K562 (cell line): ENCODE results near the gene ZNF814. TPM values are rescaled to one million over a fixed set of nuclear protein-coding genes. Genes with fewer than 3 reads are reported as not detected.

Experiments
- ATF7 ChIP-seq: fragments of 450-650 bp; IDR thresholded peaks from 2 replicates; pipeline ENCODE4 v1.7.1; 2014; ENCODE audit warnings: mild to moderate bottlenecking, moderate library complexity
- BCOR ChIP-seq: fragments of 450-650 bp; IDR thresholded peaks from 2 replicates; pipeline ENCODE4 v1.6.1; 2016
- BDP1 ChIP-seq: IDR thresholded peaks from 3 replicates; pipeline ENCODE4 v1.6.1; 2011; ENCODE audit not compliant: insufficient read length, insufficient read depth
- CHD2 ChIP-seq: IDR thresholded peaks from 2 replicates; pipeline ENCODE4 v1.6.1; 2011; ENCODE audit warnings: low read depth, low read length
- GTF2F1 ChIP-seq: IDR thresholded peaks from 2 replicates; pipeline ENCODE4 v1.6.1; 2011; ENCODE audit warnings: low read depth, low read length, improper control_type of control experiment
- HMBOX1 ChIP-seq: sonication (generic); IDR thresholded peaks from 2 replicates; pipeline ENCODE4 v1.6.1; 2016
- KHSRP ChIP-seq: fragments of 450-650 bp; IDR thresholded peaks from 2 replicates; pipeline ENCODE4 v1.6.1; 2017
- KLF10 ChIP-seq: fragments of 250-450 bp; sonication (Bioruptor Pico); IDR thresholded peaks from 2 replicates; pipeline ENCODE4 v1.6.1; 2021; ENCODE audit warnings: matching md5 sums
- KLF16 ChIP-seq: IDR thresholded peaks from 2 replicates; pipeline ENCODE4 v1.6.1; 2016; ENCODE audit warnings: antibody characterized with exemption
- MYC ChIP-seq, 2 experiments: fragments of 250-450 bp in 1 of 2; sonication (Bioruptor Pico) in 1 of 2; IDR thresholded peaks; 2 replicates each; pipeline versions ENCODE4 v1.5.1 to v1.6.1; 2012 to 2021; ENCODE audit warnings: low read depth in 2 of 2, borderline replicate concordance in 1 of 2, improper control_type of control experiment in 1 of 2, low read length in 1 of 2, mild to moderate bottlenecking in 1 of 2, moderate library complexity in 1 of 2
- NCOA4 ChIP-seq: fragments of 450-650 bp; IDR thresholded peaks from 2 replicates; pipeline ENCODE4 v1.6.1; 2018; ENCODE audit warnings: mild to moderate bottlenecking; ENCODE audit not compliant: partially characterized antibody
- NFIC ChIP-seq: fragments of 450-650 bp; IDR thresholded peaks from 2 replicates; pipeline ENCODE4 v1.6.1; 2017; ENCODE audit warnings: mild to moderate bottlenecking, inconsistent platforms
- SP2 ChIP-seq: IDR thresholded peaks from 2 replicates; pipeline ENCODE4 v1.6.1; 2011; ENCODE audit warnings: mild to moderate bottlenecking, low read depth, low read length, moderate library complexity; ENCODE audit not compliant: poor library complexity, severe bottlenecking; ENCODE audit errors: extremely low read depth
- ZNF316 ChIP-seq: fragments of 450-650 bp; IDR thresholded peaks from 2 replicates; pipeline ENCODE4 v1.6.1; 2016
- ZNF395 ChIP-seq: fragments of 200-800 bp; sonication (Bioruptor generic); IDR thresholded peaks from 2 replicates; pipeline ENCODE4 v1.6.1; 2017; ENCODE audit warnings: missing genetic modification characterization, missing compliant biosample characterization
- ZNF766 ChIP-seq: fragments of 200-800 bp; sonication (Bioruptor generic); conservative IDR thresholded peaks from 2 replicates; pipeline ENCODE4 v1.6.1; 2016; ENCODE audit warnings: missing genetic modification characterization, missing compliant biosample characterization
- polyA plus RNA-seq, 8 experiments: library from polyadenylated mRNA; depleted of rRNA in 4 of 8; stranded (reverse) in 5 of 8; unstranded in 3 of 8; fragments of >200 nt; fragmentation: Nextera tagmentation in 2 of 8; fragmentation: Illumina TruSeq in 1 of 8; extraction: Ambion mirVana in 2 of 8; extraction: Trizol in 1 of 8; gene quantifications; 2 replicates each; pipeline versions ENCODE4 v1.2.1 to v1.2.3, GENCODE V29; 2011 to 2014; ENCODE audit warnings: inconsistent platforms in 1 of 8, missing spikeins in 1 of 8
- total RNA-seq, 7 experiments: library from RNA; depleted of rRNA in 6 of 7; stranded (reverse); fragments of >200 nt in 6 of 7; fragmentation: Illumina TruSeq in 2 of 7; extraction: Trizol in 2 of 7; gene quantifications; 2 replicates each; pipeline versions ENCODE4 v1.2.1 to v1.2.3, GENCODE V29; 2011 to 2021; ENCODE audit warnings: low replicate concordance in 1 of 7
- TF ChIP-seq, protein P1 (sequence below), 2 experiments: fragments of 450-650 bp; IDR thresholded peaks; 2 replicates each; pipeline ENCODE4 v1.6.1; 2018; ENCODE audit warnings: mild to moderate bottlenecking in 2 of 2, low read depth in 1 of 2; ENCODE audit not compliant: partially characterized antibody in 2 of 2
- TF ChIP-seq, protein P2 (sequence below), 2 experiments: fragments of 450-650 bp in 1 of 2; IDR thresholded peaks; 2 replicates each; pipeline ENCODE4 v1.6.1; 2011 to 2017; ENCODE audit warnings: low read depth in 2 of 2, antibody characterized with exemption in 1 of 2, borderline replicate concordance in 1 of 2, low read length in 1 of 2, mild to moderate bottlenecking in 1 of 2, mixed read lengths in 1 of 2; ENCODE audit not compliant: control insufficient read depth in 1 of 2

Gene ZNF814
- total and polyA plus RNA-seq, 9 of the 15 experiments (the other 6 are each of a cell fraction or from before 2014, with no cell fraction given), result 0.42 to 3.5 (median 1.9) TPM

DNA sequence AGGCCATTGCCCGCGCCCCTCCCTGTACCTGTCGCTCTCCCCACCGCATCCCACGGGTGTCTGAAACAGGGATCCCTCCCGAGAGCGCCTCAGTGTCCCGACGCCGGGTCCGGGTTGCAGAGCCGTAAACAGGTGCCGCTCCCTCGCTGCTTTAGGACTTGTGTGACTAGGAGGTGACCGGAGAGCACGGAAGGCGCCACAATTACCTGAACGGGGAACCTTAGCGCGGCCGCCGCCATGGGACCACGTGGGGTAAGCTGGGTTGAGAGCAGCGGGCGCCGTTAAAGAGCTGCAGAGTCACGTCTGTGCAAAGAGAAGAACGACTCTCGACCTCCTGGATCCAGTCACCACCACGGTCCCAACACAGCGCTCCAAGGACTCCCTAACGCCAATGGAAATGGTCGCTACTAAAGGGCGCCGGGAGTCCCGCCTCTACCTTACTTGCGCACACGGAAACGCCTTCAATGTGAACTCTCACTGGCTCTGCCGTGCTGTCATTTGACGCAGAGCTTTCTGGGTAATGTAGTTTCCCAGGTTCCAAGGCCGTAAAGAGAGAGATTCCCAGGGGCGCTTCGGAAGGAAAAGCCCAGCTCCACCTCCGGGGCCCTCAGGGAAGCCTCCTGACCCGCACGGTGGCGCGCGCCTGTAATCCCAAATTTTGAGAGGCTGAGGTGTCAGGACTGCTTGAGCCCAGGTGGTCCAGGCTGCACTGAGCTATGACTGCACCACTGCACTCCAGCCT is 74.2 kb downstream of the ZNF814 start, which contains the start of gene ZNF552 (continued):
- TF ChIP-seq ZNF395 (CRISPR knock-in tag) (peak; percentile 53; the same call in 1 of the 2 replicates), BCOR (no peak), KHSRP (no peak), HMBOX1 (no peak), GTF2F1 (0 out of 2 replicates have a peak, but pooled peaks have one; percentile 42), SP2 (peak; percentile 72), KLF16 (no peak), ZNF316 (no peak), BDP1 (no peak), CHD2 (peak; percentile 64), NFIC (peak; percentile 35; the same call in 1 of the 2 replicates), KLF10 (CRISPR knock-in tag) (no peak), ATF7 (peak; percentile 97), ZNF766 (no peak), MYC (IDR thresholded peaks at IDR 0.05; ENCODE audit: low read depth, low read length) (peak; percentile 57), MYC (CRISPR knock-in tag; IDR thresholded peaks at IDR 0.05; ENCODE audit: borderline replicate concordance, low read depth) (no peak), NCOA4 (no peak)
- TF ChIP-seq, protein P1, sequence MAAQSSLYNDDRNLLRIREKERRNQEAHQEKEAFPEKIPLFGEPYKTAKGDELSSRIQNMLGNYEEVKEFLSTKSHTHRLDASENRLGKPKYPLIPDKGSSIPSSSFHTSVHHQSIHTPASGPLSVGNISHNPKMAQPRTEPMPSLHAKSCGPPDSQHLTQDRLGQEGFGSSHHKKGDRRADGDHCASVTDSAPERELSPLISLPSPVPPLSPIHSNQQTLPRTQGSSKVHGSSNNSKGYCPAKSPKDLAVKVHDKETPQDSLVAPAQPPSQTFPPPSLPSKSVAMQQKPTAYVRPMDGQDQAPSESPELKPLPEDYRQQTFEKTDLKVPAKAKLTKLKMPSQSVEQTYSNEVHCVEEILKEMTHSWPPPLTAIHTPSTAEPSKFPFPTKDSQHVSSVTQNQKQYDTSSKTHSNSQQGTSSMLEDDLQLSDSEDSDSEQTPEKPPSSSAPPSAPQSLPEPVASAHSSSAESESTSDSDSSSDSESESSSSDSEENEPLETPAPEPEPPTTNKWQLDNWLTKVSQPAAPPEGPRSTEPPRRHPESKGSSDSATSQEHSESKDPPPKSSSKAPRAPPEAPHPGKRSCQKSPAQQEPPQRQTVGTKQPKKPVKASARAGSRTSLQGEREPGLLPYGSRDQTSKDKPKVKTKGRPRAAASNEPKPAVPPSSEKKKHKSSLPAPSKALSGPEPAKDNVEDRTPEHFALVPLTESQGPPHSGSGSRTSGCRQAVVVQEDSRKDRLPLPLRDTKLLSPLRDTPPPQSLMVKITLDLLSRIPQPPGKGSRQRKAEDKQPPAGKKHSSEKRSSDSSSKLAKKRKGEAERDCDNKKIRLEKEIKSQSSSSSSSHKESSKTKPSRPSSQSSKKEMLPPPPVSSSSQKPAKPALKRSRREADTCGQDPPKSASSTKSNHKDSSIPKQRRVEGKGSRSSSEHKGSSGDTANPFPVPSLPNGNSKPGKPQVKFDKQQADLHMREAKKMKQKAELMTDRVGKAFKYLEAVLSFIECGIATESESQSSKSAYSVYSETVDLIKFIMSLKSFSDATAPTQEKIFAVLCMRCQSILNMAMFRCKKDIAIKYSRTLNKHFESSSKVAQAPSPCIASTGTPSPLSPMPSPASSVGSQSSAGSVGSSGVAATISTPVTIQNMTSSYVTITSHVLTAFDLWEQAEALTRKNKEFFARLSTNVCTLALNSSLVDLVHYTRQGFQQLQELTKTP (IDR thresholded peaks at IDR 0.05; ENCODE audit: low read depth in 1 of 2, partially characterized antibody in 2 of 2), result peak in 1 of 2 experiments; percentile 91
- TF ChIP-seq, protein P2, sequence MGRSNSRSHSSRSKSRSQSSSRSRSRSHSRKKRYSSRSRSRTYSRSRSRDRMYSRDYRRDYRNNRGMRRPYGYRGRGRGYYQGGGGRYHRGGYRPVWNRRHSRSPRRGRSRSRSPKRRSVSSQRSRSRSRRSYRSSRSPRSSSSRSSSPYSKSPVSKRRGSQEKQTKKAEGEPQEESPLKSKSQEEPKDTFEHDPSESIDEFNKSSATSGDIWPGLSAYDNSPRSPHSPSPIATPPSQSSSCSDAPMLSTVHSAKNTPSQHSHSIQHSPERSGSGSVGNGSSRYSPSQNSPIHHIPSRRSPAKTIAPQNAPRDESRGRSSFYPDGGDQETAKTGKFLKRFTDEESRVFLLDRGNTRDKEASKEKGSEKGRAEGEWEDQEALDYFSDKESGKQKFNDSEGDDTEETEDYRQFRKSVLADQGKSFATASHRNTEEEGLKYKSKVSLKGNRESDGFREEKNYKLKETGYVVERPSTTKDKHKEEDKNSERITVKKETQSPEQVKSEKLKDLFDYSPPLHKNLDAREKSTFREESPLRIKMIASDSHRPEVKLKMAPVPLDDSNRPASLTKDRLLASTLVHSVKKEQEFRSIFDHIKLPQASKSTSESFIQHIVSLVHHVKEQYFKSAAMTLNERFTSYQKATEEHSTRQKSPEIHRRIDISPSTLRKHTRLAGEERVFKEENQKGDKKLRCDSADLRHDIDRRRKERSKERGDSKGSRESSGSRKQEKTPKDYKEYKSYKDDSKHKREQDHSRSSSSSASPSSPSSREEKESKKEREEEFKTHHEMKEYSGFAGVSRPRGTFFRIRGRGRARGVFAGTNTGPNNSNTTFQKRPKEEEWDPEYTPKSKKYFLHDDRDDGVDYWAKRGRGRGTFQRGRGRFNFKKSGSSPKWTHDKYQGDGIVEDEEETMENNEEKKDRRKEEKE (IDR thresholded peaks at IDR 0.05; ENCODE audit: borderline replicate concordance in 1 of 2, control insufficient read depth in 1 of 2, low read depth in 2 of 2, low read length in 1 of 2), result peak in 1 of 2 experiments; percentile 76; a peak in 1 of 4 replicates
